RWPE2 (cell line): ENCODE measurements around the gene IQCE.
"Not testable (repeated sequence)": the region's sequence is repeated elsewhere in the genome, so short reads cannot be mapped to it uniquely, and the experiment has no call there.

ENCODE experiments used
- ATAC-seq: fragments of 200-7000 bp; cut with Tn5 transposase; 3 replicates; pipeline ENCODE4 v1.9.1; 2021; ENCODE audit warnings: low read depth
- DNase-seq: peaks from one replicate; pipeline ENCODE4 v3.0.0-alpha.2; 2020; ENCODE audit warnings: low spot score
- H3K27ac ChIP-seq: fragments of 450-650 bp; 2 replicates; pipeline ENCODE4 v1.5.1; 2017; ENCODE audit warnings: mild to moderate bottlenecking; ENCODE audit not compliant: poor library complexity, severe bottlenecking
- H3K27me3 ChIP-seq: fragments of 250-450 bp; sonication (Bioruptor Pico); 2 replicates; pipeline ENCODE4 v1.5.1; 2021; ENCODE audit warnings: mild to moderate bottlenecking, moderate library complexity; ENCODE audit not compliant: insufficient read depth, poor library complexity, severe bottlenecking
- H3K36me3 ChIP-seq: fragments of 250-450 bp; sonication (Bioruptor Pico); 2 replicates; pipeline ENCODE4 v1.5.1; 2020; ENCODE audit warnings: low read depth, mild to moderate bottlenecking, moderate library complexity
- H3K4me1 ChIP-seq: fragments of 250-450 bp; sonication (Bioruptor Pico); 2 replicates; pipeline ENCODE4 v1.5.1; 2021; ENCODE audit warnings: mild to moderate bottlenecking, moderate library complexity; ENCODE audit not compliant: insufficient read depth, poor library complexity, severe bottlenecking
- H3K4me3 ChIP-seq: fragments of 250-450 bp; sonication (Bioruptor Pico); 2 replicates; pipeline ENCODE4 v1.5.1; 2021; ENCODE audit warnings: mild to moderate bottlenecking, moderate library complexity; ENCODE audit not compliant: severe bottlenecking
- H3K9me3 ChIP-seq: fragments of 250-450 bp; sonication (Bioruptor Pico); 2 replicates; pipeline ENCODE4 v1.5.1; 2021; ENCODE audit warnings: mild to moderate bottlenecking, moderate library complexity; ENCODE audit not compliant: severe bottlenecking
- CTCF ChIP-seq: fragments of 450-650 bp; IDR thresholded peaks from one replicate; pipeline ENCODE4 v1.5.1; 2017; ENCODE audit warnings: mild to moderate bottlenecking, moderate library complexity; ENCODE audit not compliant: poor library complexity, severe bottlenecking

The IQCE gene

GRCh38 chr7:2532199-2532772 lies 26.5 kb upstream of the IQCE start:
- H3K4me1 ChIP-seq: peaks cover 39% of the 10 kb centered on the region
- not testable (repeated sequence) for H3K27ac ChIP-seq

GRCh38 chr7:2532816-2533215 lies 26.0 kb upstream of the IQCE start:
- H3K4me3 ChIP-seq, ATAC-seq, H3K27me3 ChIP-seq, H3K9me3 ChIP-seq, H3K27ac ChIP-seq, DNase-seq, H3K36me3 ChIP-seq: not testable (repeated sequence)
- H3K4me1 ChIP-seq: peaks cover 35% of the 10 kb centered on the region

More at GRCh38 chr7:2532199-2532772, 26.5 kb upstream of the IQCE start:
- H3K27me3 ChIP-seq, H3K9me3 ChIP-seq, DNase-seq, H3K4me3 ChIP-seq, ATAC-seq, H3K36me3 ChIP-seq: not testable (repeated sequence)

- not testable (repeated sequence) for H3K9me3 ChIP-seq, DNase-seq, H3K27ac ChIP-seq, H3K36me3 ChIP-seq, ATAC-seq, H3K4me3 ChIP-seq, H3K27me3 ChIP-seq
- H3K4me1 ChIP-seq: peaks cover 30% of the 10 kb centered on the region
These were observed 25.2 kb upstream of the IQCE start for GRCh38 chr7:2533566-2533965.

- not testable (repeated sequence) for H3K36me3 ChIP-seq, H3K9me3 ChIP-seq, DNase-seq, H3K27me3 ChIP-seq, H3K27ac ChIP-seq, ATAC-seq, H3K4me3 ChIP-seq
- H3K4me1 ChIP-seq: peaks cover 24% of the 10 kb centered on the region
These were observed 24.6 kb upstream of the IQCE start for GRCh38 chr7:2534214-2534613.

GRCh38 chr7:2535872-2536627 lies 22.7 kb upstream of the IQCE start:
- H3K4me3 ChIP-seq, H3K4me1 ChIP-seq, H3K27ac ChIP-seq, H3K27me3 ChIP-seq, H3K9me3 ChIP-seq, H3K36me3 ChIP-seq, DNase-seq, ATAC-seq: not testable (repeated sequence)

GRCh38 chr7:2537981-2538851 lies 20.6 kb upstream of the IQCE start:
- DNase-seq: no peak
- Histone ChIP-seq H3K36me3 (peaks cover 14% of the 10 kb centered on the region), H3K27ac (no peak overlapping the region), H3K9me3 (no peaks in the 10 kb centered on the region), H3K4me3 (no peak overlapping the region), H3K27me3 (no peaks in the 10 kb centered on the region), H3K4me1 (no peaks in the 10 kb centered on the region)
- TF ChIP-seq CTCF: no peak
- 0 out of 3 replicates have a peak, but pooled peaks have one; percentile 22 for ATAC-seq
